COLO668 (cell line): ENCODE data around the gene PGRMC2.

Experiments
- DNase-seq: peaks from one replicate; lab custom pipeline; 2025; ENCODE audit not compliant: unreplicated experiment; lab: John Stamatoyannopoulos, UW

Gene PGRMC2

DNA sequence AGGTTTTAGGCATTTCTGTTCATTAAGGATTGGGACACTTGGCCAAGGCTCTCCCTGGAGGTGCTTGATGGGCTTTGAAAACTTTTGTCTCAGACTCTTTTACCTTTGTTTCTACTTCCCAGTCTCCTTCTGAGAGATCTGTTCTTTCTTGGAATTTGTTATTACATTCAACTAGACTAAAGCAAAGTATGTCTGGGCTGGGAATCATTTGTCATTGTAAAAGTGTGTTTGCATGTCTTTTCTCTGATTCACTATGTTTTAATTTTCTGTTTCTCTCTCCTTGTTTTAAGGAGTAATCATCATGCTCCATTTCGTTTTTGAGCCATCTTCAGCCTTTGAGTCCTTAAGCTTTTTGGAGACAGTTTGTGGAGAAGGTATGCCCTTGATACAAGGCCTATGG lies 12.2 kb upstream of the PGRMC2 start:
- no peak for DNase-seq

DNA sequence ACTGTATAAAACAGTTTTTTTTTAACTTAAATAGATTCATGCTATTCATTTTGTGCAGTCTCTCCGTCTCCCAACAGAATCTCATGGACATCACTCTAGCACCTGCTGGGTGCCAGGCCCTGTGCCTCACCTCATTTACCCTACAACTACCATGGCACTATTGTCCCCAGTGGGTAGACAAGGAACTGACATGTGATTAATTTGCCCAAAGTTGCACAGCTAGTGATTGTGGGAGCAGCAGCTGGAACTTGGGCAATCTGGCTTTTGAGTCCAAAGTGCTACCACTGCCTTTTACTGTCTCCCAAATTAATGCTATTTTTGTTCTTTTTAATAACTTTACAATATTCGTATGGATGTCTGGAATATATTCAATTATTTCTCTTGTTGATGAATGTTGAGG lies 11.2 kb upstream of the PGRMC2 start:
- no peak for DNase-seq

DNA sequence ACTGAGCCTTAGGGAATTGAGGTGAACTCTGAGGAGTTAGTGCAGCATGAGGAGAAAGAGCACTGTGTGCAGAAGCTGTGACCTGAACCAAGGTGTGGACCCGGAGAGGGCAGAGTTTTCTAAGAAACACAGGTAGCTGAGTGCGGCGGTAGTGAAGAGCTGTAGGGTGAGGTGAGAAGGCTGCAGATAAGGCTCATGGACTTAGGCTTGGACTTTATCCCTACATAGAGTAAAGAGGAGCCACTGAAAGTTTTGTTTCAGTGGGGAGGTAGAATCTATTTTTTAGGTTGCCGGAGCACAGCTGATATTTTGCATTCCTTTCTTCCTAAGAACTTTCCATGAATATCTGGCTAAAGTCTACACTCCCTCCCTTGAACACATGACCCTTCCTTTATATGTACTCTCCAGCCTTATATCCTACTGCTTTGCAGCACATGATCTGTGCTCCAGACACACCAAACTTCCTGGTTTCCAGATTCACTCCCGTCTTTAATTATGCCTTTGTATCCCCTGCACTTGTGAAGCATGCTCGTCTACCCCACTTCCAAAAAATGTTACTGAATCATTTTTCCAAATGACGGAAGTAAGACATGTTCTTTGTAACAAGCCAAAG lies 10.6 kb upstream of the PGRMC2 start:
- no peak for DNase-seq

DNA sequence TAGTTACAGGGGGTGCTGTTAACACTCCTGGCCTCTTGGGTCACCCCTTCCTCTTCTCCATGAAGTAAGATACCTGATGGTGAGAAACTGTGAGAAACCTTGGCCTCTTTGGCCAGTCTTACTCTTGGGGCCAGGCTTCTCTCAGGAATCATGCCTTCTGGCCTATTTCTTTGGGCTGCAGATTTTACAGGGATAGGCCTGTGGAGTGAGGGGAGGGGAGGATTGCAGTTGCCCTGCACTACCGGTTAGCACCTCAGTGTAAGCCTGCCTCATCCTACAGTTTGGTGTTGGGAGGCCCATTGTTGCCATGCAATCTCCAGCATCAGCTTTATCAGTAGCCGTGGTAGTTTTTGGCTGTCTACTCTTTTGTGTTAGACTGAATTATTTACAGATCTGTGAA lies 7.6 kb upstream of the PGRMC2 start:
- DNase-seq = no peak

DNA sequence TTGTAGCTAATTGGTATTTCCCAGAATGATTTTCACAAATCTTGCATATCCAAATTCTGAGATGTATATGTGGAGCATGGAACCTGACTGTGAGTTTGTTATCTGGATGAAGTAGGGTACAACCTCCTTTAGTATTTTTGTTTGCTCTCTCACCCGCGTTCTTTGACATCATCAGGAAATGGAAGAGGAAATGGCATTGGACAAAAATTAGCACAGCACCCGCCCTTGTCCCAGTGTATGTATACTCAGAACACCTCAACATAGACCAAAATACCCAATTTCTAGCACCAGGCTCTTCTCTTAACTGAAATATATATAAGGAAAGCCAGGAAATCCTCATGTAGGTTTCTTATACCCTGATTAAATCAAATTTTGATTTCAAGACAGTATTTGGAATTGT lies 6.9 kb upstream of the PGRMC2 start:
- no peak for DNase-seq

DNA sequence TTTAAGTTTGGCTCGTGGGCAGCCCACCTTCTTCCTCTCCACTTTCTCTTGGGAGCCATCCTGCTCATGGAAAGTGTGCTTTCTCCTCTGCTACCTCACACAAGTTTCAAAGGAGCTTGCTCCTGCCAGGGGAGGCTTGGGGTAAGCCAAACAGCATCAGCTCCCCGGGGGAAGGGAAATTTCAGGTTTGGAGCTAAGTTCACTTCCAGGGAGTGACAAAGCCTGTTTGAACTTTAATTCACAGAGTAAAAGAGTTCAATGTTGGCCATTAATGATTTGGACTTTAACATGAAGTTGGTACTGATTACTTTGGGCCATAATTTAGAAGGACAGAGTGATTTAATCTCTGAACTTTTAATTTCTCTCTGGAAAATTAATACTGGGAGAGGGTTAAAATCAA lies 4.7 kb upstream of the PGRMC2 start:
- DNase-seq = no peak

DNA sequence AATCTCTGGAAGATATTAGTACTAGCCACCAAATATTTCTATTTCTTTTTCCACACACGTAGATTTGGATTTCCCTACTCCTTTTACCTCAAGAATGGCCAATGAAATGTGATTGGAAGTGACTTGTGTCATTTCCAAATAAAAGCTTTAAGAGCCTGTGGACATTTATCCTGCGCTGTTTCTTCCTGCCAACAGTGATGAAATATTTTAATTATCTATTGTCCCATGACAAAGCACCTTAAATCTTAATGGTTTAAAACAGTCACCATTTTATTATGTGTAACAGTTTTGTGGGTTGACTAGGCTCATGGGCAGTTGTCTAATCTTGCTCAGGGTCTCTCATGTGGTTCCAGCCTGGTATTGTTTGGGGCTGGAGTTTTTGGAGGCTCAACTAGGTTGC lies 3.5 kb upstream of the PGRMC2 start:
- DNase-seq = no peak

DNA sequence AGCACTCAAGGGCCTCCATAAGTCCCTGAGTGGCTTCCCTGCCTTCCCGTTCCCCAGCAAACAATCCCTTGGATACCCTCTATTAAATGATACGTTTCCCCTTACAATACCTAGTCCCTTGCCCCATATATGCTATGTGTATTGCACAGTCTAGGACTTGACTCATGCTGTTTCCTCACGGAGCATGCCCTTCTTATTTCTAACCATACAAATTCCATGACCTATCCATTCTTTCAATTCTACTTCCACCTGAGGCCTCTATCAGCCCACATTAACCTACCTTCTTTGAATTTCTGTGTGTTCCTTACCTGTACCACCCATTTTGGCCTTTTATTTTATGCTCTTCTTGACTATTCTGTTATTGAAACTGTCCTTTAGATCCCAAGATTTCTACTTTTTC lies 2.9 kb upstream of the PGRMC2 start:
- DNase-seq = no peak

DNA sequence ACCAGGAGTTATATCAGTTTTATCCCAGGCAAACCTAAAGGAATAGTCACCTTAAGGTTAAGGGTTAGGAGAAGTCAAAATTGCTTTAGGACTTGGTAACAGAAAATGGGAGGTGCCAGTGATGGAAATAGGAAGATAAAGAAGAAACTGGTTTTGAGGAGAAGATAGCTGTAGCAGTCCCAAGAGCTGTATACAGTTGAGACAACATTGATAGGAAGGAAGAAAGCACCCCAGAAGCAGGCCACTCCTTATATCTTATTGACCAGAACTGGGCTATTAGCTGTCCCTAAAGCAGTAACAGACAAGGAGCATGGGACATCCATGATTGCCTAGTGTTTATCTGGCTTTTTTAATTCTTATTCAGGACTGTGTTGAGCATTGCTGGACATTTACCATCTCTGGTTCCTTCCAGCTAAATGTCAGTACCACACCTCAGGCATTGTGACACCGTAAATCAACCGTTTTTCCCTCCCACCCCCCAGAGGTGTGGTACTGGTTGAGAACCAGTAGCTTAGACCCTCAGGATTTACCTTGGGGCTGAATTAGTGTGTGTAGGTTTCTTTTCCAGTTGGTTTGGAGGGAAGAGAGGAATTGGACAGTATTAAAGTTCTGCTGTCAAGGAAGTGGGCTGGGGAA lies 2.0 kb upstream of the PGRMC2 start:
- DNase-seq = no peak

DNA sequence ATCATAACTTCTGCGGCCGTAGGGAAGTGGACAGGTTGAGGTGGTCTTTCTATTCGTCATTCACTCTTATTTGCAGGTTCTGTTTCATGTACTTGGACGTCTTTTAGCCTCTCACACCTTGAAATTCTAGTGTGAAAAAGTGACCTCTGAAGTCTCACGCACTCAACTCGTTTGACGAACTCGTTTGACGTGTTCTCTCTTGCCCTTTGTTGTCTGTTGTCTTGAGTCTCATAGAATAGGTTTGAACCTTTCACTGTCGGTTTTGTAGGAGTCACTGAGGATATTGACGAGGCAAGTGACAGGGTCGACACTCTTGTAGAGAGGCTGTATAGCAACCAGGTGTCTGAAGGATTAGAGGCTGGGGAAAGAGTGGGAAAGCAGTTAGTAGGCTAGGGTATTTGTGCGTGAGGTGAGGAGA lies 1.1 kb upstream of the PGRMC2 start:
- DNase-seq = peak; percentile 43

DNA sequence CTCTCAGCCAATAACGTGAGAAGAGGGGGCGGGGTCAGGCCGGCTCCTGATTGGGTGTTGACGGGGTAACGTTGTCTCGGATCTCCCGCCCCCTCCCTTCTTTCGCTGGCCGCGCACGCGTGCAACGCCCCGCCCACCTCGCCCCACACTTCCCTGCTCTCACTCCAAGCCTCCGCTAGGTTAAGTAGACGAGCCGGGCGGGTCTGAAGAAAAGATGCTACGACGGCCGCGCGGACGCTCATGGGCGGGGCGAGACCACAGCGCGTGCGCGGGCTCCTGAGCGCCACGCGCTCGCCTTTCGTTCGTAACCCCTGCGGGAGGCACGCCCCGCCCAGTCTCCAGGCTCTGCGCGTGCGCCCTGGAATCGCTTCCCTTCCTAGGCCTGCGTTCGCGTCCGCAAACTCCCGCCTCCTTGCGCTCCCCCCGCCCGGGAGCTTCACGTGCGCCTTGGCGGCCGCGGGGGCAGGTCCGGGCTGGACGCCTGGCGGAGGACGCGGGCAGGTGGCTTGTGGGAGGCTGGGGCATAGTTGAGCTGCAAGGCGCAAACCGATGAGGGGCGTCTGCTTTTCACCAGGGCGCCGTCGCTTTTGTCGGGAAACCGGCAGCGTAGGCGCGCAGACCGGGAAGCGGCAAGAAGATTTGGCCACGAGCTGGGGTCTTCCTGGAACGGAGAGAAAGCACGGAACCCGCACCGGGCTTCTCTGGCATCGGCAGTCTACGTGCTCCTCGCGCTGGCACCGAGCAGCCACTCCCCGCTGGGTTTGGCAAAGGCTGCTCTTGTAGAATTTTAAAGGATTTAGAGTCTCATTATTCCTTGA lies 467 bp upstream of the PGRMC2 start:
- DNase-seq = peak; percentile 100

DNA sequence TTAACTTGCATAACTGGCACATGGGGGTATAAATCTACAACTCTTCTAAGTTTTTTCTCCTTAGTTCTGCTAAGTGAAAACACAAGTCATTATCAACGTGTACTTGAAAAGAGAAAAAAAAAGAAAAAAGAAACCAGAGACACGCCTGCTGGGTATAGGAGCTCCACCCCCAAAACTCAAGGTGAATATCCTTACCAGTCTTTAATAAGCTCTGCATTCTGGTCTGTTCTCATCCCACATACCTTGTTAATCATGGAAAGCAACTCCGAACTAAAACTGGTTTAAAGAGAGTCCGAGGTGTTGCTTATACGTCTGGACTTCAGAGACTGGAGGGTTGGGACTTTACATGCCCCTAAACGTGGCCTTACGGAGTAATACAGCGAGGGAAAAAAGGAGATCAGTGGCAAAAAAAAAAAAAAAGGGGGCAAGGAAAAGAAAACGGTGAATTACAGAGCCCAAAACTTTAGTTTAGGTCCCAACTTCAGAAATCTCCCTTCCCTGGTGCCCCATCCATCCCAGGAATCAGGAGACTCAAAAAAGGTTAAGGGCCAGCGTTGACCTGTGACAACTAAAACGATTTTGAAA lies 1.0 kb downstream of the PGRMC2 start:
- no peak for DNase-seq

DNA sequence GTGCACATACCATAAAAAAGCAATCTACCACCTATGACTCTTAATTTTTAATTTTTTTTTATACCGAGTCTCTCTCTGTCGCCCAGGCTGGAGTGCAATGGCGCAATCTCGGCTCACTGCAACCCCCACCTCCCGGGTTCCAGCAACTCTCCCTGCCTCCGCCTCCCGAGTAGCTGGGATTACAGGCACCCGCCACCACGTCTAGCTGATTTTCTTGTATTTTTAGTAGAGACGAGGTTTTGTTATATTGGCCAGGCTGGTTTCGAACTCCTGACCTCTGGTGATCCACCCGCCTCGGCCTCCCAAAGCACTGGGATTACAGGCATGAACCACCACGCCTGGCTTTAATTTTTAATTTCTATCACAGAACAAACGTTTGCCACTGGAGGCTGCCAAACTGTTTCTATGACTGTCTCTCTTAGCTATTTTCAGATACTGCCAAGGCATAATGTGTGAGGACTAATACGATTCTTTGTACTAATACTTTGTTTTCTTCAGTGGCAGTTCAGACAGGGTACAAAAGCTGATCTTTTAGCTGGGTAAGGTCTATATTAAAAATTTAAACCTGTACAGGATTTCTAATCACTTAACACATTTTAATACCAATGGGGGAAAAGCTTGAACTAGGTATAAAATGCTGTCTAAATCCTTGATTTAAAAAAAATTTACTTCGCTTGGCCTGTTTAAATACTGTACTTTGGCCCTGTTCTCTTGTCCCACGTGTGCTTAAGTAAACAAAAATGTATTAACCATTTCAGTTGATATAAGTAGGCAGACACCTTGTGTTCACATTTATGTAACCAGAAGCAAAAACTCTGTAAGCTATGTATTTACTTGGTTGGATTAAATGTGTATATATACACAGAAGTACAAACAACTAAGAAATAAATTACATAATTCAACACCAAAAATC lies 2.3 kb downstream of the PGRMC2 start:
- no peak for DNase-seq

DNA sequence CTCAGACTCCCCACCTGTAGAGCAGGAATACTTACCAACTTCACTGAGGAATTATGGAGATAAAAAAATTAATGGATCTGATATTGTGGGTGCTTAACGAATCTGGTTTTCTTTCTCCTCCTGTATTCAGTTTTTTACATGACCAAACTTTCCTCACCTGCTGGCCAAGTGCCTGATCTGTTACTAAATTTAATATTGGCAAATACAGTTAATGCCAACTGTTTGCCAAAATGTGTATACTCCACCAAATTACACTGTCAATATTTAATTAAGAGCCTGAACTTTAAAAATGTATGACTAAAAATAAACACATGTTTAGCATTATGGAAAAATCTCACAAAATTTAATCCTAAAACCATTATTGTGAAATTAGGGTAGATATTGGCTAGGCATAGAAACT lies 3.3 kb downstream of the PGRMC2 start:
- no peak for DNase-seq

DNA sequence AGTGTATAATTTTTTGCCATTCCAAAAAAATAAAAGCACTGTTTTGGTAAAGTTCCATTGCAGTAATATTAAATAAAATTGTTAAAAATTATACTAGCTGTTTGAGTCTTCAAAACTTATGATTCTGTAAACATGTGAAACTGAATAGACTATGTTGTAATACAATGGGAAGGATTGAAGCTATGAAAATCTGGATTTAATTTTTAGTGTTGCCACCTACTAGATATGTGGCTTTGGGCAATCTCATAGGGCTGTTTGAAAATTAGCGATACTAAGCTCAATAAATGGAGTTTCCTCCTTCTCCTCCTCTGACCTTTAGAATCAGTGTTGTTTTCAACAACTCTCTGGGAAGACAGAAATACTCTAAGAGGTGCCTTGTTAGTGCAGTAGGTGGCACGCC lies 4.5 kb downstream of the PGRMC2 start:
- no peak for DNase-seq

DNA sequence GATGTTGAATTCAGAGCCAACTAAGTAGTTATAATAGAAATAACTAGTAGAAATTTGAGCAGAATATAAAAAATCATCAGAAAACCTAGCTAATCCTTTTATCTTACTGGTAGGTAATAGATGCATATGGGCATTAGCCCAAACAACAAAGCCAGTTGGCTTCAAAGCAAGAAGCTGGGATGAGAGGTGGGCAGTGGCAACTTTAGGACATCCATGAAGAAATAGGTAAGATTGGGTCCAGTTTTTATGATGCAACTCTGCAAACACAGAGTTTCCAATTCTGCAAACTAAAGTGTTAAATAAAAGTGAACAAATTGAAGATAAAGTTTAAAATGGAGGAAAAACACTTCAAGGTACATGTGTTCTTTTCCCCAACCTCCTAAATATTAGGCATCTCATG lies 5.1 kb downstream of the PGRMC2 start:
- DNase-seq = no peak

DNA sequence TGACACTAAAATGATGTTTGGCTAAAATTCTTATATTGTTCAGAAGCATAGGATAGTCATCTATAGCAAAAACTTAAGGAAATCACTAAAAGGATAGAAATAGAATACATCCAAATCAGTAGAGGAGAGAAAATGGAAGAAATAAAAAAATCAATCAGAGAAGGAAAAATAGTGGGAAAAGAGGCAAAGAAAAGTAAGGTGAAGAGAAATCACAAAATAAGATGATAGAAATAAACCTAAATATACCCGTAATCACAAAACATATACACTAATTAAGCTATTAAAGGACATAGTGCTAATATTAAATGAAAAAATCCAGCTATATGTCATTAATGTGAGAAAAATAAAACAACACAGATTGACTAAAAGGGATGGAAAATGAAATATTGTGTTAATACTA lies 6.3 kb downstream of the PGRMC2 start:
- no peak for DNase-seq

DNA sequence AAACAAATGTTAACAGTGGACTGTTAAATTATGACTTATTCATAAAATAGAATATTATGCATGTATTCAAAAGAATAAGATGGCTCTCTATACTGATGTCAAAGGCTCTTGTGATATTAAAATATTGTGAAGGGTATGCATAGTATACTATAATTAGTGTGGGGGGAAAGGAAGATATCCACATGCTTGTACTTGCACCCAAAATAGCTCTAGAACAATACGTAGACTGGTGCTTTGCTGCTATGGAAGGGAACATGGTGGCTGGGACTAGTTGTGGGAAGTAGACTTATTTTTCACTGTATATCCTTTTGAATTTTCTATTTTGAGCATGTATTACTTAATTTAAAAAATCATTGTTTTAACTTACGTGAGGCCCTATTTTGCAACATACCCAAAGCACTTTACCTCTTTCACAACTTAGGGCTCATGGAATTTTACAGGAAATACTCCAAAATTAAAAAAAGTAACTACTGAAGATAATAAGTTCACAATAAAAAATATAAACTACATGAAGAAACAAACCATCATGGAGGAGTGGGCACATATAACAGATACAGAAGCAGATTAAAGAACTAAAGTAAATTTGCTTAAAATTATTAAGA lies 7.9 kb downstream of the PGRMC2 start:
- no peak for DNase-seq

DNA sequence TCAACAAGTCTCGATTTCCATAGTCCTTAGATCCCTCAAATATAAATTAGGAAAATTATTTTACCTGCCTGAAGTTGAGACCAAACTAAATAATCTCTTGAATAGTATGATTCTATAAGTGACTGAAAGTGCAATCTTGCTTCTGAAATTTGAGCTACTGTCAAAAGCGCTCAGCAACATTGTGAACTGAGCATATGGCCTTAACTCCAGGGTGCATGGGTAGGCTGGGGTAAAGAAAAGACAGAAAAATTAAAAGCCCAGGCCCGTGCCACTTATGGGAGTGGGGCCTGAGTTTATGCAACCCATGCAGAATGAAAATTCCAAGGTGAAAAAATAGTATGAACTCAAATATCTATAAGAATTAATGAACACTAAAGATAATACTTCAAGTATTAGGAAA lies 9.8 kb downstream of the PGRMC2 start:
- no peak for DNase-seq

DNA sequence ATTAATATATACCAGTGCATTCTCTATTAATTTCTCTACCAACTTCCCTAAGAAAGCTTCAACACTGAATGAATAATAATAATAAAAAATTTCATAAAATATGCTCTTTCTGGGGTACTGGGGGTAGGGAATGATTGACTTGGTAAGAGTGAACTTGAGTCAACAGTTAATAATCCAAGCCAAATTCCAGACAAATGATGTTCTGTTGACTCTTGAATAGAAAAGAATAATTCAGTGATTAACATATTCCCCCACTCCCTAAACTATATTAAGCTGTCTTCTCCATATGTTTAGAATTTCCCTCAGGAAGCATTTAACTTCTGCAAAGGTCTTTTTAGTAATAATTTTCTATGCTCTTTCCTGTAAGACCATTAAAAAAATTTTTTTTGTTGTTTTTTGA lies 12.3 kb downstream of the PGRMC2 start:
- DNase-seq = no peak

DNA sequence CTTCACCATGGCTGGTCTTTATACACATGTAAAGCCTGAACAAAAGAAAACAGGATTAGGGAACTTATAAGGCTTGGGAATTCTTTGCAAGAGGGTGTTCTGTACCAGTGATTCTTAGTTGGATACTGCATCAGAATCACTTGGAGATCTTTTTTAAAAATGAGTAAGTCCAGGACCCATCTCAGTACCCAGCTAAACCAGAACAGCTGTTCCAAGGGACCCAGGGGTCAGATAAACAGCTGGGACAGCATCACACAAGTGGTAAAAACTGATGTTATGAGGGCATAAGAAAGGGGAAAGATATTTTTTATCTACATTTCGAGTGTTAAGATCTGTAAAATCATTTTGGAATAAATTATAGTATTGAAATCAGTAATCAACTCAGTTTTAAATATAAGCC lies 16.1 kb downstream of the PGRMC2 start:
- no peak for DNase-seq
